Tibial nerve (tissue), 4 donors: ENCODE data around the gene SLC22A31.

Source experiments
- CTCF ChIP-seq, 5 experiments: fragments of 200-600 bp in 3 of 5; fragments of 450-650 bp in 2 of 5; sonication (generic) in 3 of 5; IDR thresholded peaks; one replicate each; pipeline ENCODE4 v1.5.1; 2016 to 2019; ENCODE audit warnings: antibody characterized with exemption in 5 of 5, mild to moderate bottlenecking in 3 of 5, moderate library complexity in 2 of 5
- EP300 ChIP-seq, 2 donors: sonication (generic); formaldehyde crosslinking; IDR thresholded peaks; one replicate each; pipeline ENCODE4 v1.6.1; 2017; ENCODE audit warnings: antibody characterized with exemption in 2 of 2, mild to moderate bottlenecking in 1 of 2
- POLR2A ChIP-seq, 2 donors: fragments of 450-650 bp; IDR thresholded peaks; one replicate each; pipeline ENCODE4 v1.6.1; 2017; ENCODE audit warnings: antibody characterized with exemption in 2 of 2, mild to moderate bottlenecking in 2 of 2, moderate library complexity in 2 of 2

- no peak for TF ChIP-seq EP300 (IDR thresholded peaks at IDR 0.05)
- no peak for TF ChIP-seq POLR2A (IDR thresholded peaks at IDR 0.05)
- TF ChIP-seq CTCF (IDR thresholded peaks at IDR 0.05), result no peak
These were observed 3.2 kb downstream of the SLC22A31 start for GRCh38 chr16:89197033-89197632.
